NCI-H2029 treated with DMSO at 0.1 percent for 48 hours (cell line): ENCODE data around the gene DVL3.

ENCODE experiments used
- DNase-seq: peaks from one replicate; lab custom pipeline; 2025; lab: John Stamatoyannopoulos, UW

DVL3 gene

DNA sequence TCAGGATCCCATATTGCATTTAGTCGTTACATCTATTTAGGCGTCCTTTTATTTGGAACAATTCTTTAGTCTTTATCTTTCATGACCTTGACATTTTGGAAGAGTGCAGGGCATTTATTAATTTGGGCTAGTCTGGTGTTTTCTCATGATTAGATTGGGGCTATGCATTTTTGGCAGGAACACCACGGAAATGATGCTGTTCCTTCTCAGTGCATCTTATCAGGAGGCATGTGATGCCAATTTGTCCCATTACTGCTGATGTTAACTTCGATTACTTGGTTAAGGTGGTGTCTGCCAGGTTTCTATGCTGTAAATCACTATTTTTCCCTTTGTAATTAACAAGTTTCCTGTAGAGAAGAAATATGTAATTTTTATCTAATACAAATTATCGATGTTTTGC lies 56.1 kb downstream of the DVL3 start:
- DNase-seq, result no peak

GRCh38 chr3:184211718-184212117 lies 56.5 kb downstream of the DVL3 start:
- DNase-seq, result no peak

DNA sequence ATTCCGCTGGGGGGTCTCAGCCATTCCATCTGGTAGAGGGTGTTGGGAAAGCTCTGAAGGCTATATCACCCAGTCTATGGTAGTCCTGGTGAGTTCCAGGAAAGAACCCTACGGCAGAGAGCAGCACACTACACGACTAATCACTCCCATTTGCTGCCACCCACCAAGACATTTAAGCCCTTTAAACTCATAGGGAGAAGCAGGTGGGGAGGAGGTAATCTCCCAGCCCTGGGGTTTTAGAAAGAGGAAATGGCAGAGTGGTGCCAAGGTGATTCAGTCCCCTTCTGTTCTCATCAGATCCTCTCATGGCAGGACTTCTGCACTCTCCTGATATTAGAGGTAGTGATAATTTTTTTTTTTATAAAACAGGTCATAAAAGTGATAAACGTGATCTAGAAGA lies 63.6 kb downstream of the DVL3 start:
- no peak for DNase-seq

GRCh38 chr3:184222521-184222920 lies 67.3 kb downstream of the DVL3 start:
- no peak for DNase-seq
